Prostate gland (tissue), 2 donors: Measurements from ENCODE around the gene PDCD7.

Experiments used
- CTCF ChIP-seq, 4 experiments: fragments of 200-600 bp in 2 of 4; fragments of 450-650 bp in 2 of 4; sonication (generic) in 2 of 4; IDR thresholded peaks; 1 replicate in 3 of 4; 2 replicates in 1 of 4; pipeline ENCODE4 v1.5.1; 2016 to 2019; ENCODE audit warnings: antibody characterized with exemption in 4 of 4, mild to moderate bottlenecking in 2 of 4, moderate library complexity in 2 of 4
- POLR2A ChIP-seq: fragments of 450-650 bp; IDR thresholded peaks from one replicate; pipeline ENCODE4 v1.6.1; 2016; ENCODE audit warnings: antibody characterized with exemption, mild to moderate bottlenecking

- TF ChIP-seq POLR2A (no peak), CTCF (IDR thresholded peaks at IDR 0.05) (no peak)
Measured at GRCh38 chr15:65077291-65077980, 56.2 kb downstream of the PDCD7 start.
